Astrocyte (in vitro differentiated cells and primary cell): ENCODE results near the gene MSRB3.

Source experiments
- EZH2 ChIP-seq: IDR thresholded peaks from 2 replicates; pipeline ENCODE4 v1.6.1; 2012; ENCODE audit warnings: mild to moderate bottlenecking, low read length, inconsistent platforms; ENCODE audit not compliant: insufficient read depth
- TF ChIP-seq, protein P1 (sequence below): IDR thresholded peaks from 2 replicates; pipeline ENCODE4 v1.5.1; 2011; ENCODE audit warnings: low read depth, mild to moderate bottlenecking, inconsistent platforms, low read length, moderate library complexity; ENCODE audit not compliant: insufficient read depth

DNA sequence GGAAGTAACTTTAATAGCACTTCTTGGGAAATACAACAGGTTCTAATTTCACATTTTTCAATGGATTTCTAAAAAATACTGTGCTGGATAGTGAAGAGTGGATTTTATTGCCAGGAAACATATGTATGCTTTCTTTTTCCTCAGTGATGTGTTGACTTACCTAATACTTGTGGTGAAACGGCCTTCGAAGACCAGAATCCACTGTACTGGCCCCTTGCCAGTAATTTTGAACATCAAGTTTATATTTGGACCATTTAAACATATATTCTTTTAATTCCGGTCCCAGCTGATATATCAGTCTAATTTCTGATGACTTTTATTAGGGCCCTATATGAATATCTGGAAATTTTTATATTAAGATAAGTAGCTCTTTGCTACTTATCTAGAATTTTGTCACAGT lies 1.8 kb downstream of the MSRB3 start:
- TF ChIP-seq, protein P1, sequence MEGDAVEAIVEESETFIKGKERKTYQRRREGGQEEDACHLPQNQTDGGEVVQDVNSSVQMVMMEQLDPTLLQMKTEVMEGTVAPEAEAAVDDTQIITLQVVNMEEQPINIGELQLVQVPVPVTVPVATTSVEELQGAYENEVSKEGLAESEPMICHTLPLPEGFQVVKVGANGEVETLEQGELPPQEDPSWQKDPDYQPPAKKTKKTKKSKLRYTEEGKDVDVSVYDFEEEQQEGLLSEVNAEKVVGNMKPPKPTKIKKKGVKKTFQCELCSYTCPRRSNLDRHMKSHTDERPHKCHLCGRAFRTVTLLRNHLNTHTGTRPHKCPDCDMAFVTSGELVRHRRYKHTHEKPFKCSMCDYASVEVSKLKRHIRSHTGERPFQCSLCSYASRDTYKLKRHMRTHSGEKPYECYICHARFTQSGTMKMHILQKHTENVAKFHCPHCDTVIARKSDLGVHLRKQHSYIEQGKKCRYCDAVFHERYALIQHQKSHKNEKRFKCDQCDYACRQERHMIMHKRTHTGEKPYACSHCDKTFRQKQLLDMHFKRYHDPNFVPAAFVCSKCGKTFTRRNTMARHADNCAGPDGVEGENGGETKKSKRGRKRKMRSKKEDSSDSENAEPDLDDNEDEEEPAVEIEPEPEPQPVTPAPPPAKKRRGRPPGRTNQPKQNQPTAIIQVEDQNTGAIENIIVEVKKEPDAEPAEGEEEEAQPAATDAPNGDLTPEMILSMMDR = no peak
- TF ChIP-seq EZH2 = no peak
